HL-60 (cell line): ENCODE results near the gene C6.
"Not testable (repeated sequence)": the region's sequence is repeated elsewhere in the genome, so short reads cannot be mapped to it uniquely, and the experiment has no call there.

Experiments used
- DNase-seq, 2 experiments: peaks; one replicate each; pipeline ENCODE4 v3.0.0-alpha.2; 2010 to 2020; ENCODE audit warnings: low read depth in 1 of 2, low spot score in 1 of 2
- H3K27ac ChIP-seq: fragments of 250-450 bp; sonication (Bioruptor Pico); replicated peaks from 2 replicates; pipeline ENCODE4 v1.5.1; 2020; ENCODE audit warnings: mild to moderate bottlenecking, moderate library complexity
- H3K27me3 ChIP-seq: fragments of 250-450 bp; sonication (Bioruptor Pico); 2 replicates; pipeline ENCODE4 v1.5.1; 2021; ENCODE audit warnings: mild to moderate bottlenecking, moderate library complexity; ENCODE audit not compliant: insufficient read depth, poor library complexity, severe bottlenecking
- H3K4me3 ChIP-seq: replicated peaks from 2 replicates; pipeline ENCODE4 v1.5.1; 2011; ENCODE audit warnings: mild to moderate bottlenecking, control low read depth, low read length; ENCODE audit not compliant: insufficient read depth
- CTCF ChIP-seq: IDR thresholded peaks from one replicate; pipeline ENCODE4 v1.5.1; 2011; ENCODE audit warnings: low read length, control low read depth, inconsistent platforms; ENCODE audit not compliant: insufficient read depth
- GABPA ChIP-seq: IDR thresholded peaks from 2 replicates; pipeline ENCODE4 v1.6.1; 2012; ENCODE audit warnings: low read depth
- POLR2AphosphoS5 ChIP-seq: IDR thresholded peaks from 2 replicates; pipeline ENCODE4 v1.6.1; 2012; ENCODE audit warnings: low read depth
- REST ChIP-seq: IDR thresholded peaks from 2 replicates; pipeline ENCODE4 v1.6.1; 2012; ENCODE audit warnings: low read depth; ENCODE audit not compliant: insufficient replicate concordance
- SPI1 ChIP-seq: IDR thresholded peaks from 2 replicates; pipeline ENCODE4 v1.6.1; 2012; ENCODE audit warnings: low read depth, mild to moderate bottlenecking, borderline replicate concordance

C6 gene

GRCh38 chr5:41232797-41233196 lies 19.5 kb upstream of the C6 start:
- TF ChIP-seq SPI1 (no peak), POLR2AphosphoS5 (no peak), GABPA (no peak), CTCF (no peak), REST (no peak)
- DNase-seq, result no peak
- Histone ChIP-seq H3K27ac (no peak overlapping the region), H3K27me3 (no peaks in the 10 kb centered on the region), H3K4me3 (no peak overlapping the region)

GRCh38 chr5:41230276-41230675 lies 16.9 kb upstream of the C6 start:
- not testable (repeated sequence) for H3K4me3 ChIP-seq, H3K27me3 ChIP-seq, H3K27ac ChIP-seq, DNase-seq

GRCh38 chr5:41223962-41224361 lies 10.6 kb upstream of the C6 start:
- no peak for DNase-seq
- H3K27ac ChIP-seq, result no peak overlapping the region
- H3K27me3 ChIP-seq, result no peaks in the 10 kb centered on the region
- TF ChIP-seq GABPA, result no peak
- TF ChIP-seq REST, result no peak
- TF ChIP-seq SPI1, result no peak
- no peak overlapping the region for H3K4me3 ChIP-seq

GRCh38 chr5:41219658-41220269 lies 6.4 kb upstream of the C6 start:
- no peak overlapping the region for H3K4me3 ChIP-seq
- DNase-seq, result no peak
- H3K27ac ChIP-seq, result no peak overlapping the region
- H3K27me3 ChIP-seq, result peaks cover 3% of the 10 kb centered on the region
- TF ChIP-seq REST (no peak), GABPA (no peak)
